Hindlimb muscle (tissue), 1 donor: ENCODE measurements around the gene FBXW8. TPM values are rescaled to one million over a fixed set of nuclear protein-coding genes. Genes with fewer than 3 reads are reported as not detected.

Experiments used
- DNase-seq: peaks from one replicate; pipeline ENCODE4 v3.0.0-alpha.2; 2013
- polyA plus RNA-seq: library from polyadenylated mRNA; unstranded; fragments of 120-200 nt; gene quantifications from one replicate; pipeline ENCODE4 v1.2.1, GENCODE V29; 2013; ENCODE audit not compliant: insufficient read length

FBXW8 gene
- polyA plus RNA-seq, 1 donor, result 16.3 TPM

DNA sequence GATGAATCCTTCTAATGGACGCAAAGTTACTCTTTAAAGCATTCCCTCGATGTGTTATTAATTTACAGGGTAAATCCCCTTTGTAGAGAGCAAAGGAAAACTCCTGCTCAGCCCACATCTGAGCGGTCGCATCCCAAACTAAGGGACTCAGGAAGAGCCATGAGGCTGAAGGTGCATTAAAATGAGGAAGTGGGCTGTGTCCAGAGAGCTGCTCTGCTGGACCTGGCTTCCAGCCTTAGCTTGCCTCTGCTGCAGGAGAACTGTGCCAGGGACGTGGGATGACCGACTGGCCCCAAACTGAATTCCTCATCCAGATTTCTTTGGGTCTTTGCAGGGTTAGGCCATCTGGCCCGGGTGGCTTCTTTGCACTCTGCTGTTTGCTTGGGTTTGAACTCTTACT, 88.3 kb downstream of the FBXW8 start:
- no peak for DNase-seq

DNA sequence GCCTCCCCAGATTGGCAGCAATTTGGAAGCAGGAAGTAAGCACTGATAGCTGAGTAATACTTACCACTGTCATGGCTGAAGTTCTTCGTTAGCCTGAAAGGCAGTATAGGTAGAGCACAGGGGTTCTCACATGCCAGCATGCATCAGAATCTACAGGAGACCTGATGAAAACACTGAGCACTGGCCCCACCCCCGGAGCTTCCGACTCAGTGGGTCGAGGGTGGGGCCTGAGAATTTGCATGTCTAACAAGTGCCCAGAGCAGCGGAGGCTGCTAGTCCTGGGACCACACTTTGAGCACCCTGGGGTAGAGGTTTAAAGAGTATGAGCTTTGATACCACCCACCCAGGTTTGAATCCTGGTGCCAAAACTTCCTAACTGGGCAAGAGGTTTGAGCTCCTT, 89.6 kb downstream of the FBXW8 start:
- no peak for DNase-seq

DNA sequence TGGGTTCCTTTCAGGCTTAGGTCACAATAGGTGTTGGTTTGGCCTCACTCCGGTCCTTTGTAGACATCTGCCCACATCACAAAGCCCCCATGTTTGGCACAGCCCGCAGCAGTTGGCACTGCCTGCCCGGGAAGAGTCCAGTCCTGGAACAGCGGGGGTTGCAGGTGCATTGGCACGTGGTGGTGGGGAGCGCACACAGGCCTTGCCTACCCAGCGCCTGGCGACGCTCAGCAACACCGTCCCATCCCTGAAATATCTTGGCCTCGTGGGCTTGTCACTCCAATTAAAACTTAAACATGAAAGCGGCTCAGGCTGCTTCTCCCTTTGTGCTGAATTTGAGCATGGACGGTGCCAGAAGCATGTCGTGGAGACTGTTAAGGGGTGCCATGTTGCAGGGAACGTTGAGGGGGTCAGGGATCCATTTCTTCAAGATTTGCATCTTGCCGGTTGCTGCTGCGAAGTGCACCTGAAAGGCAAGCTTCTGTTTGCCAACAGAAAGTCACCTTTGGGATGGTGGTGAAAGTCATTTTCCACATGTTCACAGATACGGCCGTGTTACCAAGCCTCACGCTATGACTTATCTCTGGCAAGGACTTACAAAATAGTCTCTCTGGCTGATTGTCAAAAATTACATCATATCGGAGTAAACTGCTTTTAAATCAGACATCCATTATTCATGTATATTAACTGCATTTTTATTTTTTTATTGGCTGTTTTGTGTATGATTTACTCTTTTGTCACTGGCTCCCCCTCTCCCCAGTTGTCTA, 91.5 kb downstream of the FBXW8 start:
- no peak for DNase-seq

DNA sequence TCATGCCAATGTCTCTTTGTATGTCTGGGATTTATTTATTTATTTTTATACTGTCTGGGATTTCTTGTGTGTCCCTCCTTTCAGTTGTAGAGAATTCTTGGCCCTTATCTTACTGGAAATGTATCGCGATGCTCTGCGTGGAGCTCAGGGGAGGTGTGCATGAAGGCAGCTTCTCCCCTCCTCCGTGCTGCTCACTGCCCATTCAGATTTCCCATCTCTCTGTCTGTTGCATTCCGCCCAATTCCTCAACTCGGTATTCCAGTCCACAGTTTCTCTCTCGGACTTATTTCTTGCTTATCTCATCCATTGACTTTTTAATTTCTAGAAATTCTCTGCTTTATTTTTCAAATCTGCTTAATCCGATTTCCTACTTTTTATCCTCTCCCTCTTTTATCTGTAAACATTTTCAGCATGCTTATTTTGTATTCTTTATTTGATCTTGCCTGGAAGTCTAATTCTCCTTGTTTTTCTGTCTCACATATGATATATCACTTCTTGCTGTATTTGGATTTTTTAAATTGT, 93.2 kb downstream of the FBXW8 start:
- DNase-seq, result no peak

DNA sequence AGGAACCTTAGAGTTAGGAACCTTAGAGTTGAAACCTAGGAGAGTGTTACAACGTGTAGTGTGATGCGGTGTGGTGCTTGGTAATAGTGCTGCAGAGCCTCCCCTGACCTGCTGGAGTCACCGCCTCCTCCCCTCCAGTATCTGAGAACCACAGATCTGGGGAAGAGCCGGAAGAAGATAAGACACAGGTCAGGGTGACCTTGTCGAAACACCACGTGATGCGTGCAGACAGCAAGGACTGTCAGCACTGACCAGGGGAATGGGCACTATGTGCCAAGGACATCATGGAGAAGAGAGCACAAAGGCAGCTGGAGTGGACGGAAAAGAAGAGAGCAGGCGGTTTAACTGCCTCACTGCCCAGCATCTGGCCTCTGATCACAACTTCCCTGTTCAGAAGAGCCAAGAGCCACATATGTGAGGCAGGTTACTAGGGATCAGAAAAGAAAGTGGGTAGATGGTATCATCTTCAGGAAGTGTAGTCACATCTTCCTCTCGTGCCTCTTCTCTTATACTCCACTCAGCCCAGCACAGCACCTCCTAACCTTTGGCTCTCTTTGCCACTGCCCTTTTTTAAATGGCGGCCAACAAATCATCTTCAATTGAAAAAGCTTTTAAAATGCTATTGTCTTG, 94.8 kb downstream of the FBXW8 start:
- DNase-seq, result no peak

- DNase-seq, result no peak
Observed at GRCh38 chr12:117006333-117006732, 95.6 kb downstream of the FBXW8 start.

DNA sequence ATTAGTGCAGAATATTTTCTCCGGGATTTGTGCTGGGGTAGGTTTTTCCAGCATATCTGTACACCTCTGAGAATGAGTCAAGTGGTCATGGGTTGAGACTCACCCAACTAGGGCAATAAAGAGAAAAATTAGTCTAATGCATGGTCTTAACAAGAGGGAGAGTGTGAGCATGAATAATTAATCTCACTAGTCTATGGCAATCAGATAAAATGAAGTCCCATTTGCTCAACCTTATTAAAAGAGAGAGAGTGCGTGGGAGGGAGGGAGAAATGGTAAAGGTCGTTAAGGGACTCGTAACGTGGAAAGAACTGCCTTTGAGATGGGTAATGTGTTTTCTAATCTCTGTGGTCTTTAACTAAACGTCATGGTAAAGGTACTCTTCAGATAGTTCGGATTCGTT, 96.8 kb downstream of the FBXW8 start:
- no peak for DNase-seq

GRCh38 chr12:117009759-117010158, 99.0 kb downstream of the FBXW8 start:
- DNase-seq, result no peak

DNA sequence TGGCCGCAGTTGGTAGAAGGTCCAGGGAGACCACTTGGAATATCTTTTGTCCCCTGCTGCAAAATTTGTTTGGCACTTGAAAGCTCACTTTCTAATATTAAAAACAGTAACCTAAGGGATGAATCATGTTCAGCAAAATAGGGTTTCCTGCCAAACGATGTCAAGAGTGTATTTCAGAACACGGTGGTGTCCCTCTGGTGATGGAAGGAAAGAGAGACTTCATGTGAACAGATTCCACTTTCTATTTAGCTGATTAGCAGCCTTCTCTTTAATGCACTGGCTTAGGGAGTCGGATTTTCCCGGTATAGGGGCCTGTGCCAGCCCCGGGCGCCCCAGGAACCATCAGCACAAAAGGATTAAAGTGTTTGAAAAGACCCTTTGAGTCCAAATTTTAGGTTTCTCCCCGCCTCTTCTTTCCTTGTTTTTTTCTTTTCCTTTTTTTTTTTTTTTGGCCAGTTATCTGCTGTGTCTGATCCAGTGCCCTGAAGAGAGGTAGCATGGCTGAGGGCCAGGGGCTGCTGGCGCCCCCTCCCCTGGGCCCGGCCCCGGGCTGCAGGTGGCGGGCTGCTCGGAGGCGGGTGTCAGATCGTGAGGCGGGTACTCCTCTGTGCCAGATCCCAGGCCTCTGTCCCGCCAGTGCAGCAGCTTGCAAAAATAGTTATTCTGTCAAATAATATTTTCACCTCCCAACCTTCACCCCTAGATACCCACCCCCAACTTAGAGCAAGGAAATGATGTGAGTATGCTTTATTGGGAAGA, 100.1 kb downstream of the FBXW8 start:
- no peak for DNase-seq

- DNase-seq, result no peak
Observed at GRCh38 chr12:117011988-117012805, 101.4 kb downstream of the FBXW8 start.

DNA sequence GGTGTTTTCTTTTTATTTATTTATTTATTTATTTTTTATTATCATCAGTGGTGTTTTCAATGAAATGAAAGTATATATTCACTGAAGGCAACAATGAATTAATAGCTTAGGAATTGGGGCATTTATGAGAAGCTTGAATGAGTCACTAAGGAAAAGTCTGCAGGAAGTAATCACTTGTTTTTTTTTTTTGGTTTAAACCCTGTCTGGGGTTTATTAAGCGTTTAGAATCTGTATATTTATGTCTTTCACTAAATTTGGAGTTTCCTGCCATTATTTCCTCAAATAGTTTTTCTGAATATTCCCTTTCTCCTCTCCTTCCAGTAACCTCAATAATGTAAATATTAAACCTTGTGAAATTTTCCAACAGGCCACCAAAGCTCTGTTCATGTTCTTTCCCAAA, 103.0 kb downstream of the FBXW8 start:
- DNase-seq, result no peak

DNA sequence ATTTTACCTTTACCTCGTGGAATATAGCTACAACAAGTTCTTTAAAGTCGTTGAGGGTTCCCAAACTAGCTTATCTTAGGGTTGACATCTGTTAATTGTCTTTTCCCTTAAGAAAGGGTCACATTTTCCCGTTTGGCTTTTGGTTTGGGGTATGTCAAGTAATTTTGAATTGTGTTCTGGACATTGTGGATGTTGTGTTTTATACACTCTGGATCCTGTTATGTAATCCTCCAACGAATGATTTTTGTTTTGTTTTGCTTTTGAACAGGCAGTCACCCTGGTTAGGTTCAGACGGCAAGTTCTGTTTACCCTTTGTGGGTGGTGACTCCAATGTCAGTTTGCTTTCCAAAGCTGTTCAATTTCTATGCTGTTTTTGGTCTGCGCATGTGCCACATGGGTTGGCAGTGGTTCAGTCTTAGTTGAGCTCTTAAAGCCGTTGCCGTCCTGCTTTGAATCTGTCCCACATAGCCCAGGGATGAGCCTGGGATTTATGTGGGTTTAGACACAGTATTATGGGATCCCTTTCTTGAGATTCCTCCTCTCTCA, 103.7 kb downstream of the FBXW8 start:
- no peak for DNase-seq

DNA sequence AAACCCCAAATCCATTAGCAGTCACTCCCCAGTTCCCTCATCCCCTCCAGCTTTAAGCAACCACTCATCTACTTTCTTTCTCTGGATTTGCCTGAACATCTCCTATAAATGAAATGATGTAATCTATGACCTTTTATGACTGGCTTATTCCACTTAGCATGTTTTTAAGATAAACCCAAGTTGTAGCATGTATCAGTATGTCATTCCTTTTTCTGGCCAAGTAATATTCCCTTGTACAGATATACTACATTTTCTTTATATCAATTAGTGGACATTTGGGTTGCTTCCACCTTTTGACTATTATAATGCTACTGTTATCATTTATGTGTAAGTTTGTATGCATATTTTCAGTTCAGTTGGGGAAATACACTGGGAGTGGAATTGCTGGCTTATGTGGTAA, 105.1 kb downstream of the FBXW8 start:
- DNase-seq, result no peak

DNA sequence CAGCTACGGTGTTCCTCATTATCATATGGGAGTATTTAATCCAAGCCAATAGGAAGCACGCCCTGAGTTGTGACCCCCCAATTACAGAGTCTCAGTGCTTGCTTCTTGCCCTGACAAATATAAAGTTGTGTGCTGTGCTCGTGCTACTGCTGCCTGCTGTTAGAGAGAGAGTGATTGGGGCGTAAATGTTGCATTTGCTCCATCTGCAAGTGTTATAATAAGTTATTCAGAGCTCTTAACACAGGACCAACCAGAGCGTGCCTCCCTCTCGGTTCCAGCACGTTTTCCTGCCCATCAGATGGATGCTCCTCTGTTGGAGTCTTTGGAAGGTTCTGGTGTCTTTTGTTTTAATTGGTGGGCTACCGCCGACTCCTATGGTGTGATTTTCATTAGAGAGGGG, 107.1 kb downstream of the FBXW8 start:
- DNase-seq, result no peak

- no peak for DNase-seq
Observed at GRCh38 chr12:117018276-117018675, 107.5 kb downstream of the FBXW8 start.

DNA sequence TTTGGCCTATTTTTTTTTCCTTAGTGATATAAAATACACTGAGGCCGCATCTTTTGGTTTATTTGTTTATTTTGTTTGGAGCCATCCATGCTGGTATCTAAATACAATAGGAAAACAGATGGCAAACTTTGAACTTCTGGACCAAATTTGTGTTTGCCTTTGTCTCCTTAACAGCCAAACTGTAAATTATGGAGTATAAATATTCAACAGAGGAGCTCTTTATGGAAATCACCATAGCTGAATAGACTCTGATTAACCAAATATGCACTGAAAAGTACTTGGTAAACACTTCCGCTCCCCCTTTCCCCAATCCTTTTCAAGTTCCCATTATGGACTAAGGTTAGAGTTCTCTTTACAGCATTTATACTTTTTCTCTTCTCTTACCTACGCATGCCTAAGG, 107.9 kb downstream of the FBXW8 start:
- no peak for DNase-seq

DNA sequence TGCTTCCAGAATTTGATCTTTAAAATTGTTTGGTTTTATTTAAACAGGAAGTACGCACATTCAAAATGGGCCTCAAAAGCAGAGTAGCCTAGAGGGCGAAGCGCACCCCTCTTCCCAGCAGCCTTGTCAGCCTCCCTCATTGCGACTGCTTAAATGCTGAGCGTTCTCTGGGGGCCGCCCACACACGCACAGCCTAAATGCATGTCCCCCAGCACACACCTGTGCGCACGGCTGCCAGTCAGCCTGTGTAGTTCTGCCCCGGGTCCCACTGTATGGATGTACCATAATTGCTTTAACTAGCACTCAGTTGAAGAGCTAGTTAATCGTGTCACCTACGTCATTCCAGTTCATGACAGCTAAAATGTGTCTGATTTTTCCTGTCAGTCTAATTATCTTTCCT, 109.1 kb downstream of the FBXW8 start:
- DNase-seq, result no peak

- DNase-seq, result no peak
Observed at GRCh38 chr12:117020536-117021220, 109.9 kb downstream of the FBXW8 start.

DNA sequence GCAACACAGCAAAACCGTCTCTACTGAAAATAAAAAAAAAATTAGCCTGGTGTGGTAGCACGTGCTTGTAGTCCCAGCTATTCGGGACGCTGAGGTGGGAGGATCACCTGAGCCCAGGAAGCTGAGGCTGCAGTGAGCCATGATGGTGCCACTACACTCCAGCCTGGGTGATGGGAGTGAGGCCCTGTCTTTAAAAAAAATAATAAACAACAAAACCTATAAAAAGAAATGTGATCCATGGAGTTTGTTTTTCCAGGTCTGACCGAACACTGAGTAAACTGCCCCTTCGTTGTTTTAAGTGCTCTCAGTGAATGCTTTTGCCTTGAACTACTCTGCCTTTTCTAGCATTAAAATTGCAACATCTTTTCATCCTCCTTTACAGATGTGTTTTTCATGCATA, 111.7 kb downstream of the FBXW8 start:
- no peak for DNase-seq

- DNase-seq, result no peak
Observed at GRCh38 chr12:117023998-117024960, 113.5 kb downstream of the FBXW8 start.
